ENCODE data around the gene EYA2. TPM values are rescaled to one million over a fixed set of nuclear protein-coding genes. Genes with fewer than 3 reads are reported as not detected.

Gene EYA2
- total RNA-seq, 1 donor from 2014 or later = 1.8 TPM

DNA sequence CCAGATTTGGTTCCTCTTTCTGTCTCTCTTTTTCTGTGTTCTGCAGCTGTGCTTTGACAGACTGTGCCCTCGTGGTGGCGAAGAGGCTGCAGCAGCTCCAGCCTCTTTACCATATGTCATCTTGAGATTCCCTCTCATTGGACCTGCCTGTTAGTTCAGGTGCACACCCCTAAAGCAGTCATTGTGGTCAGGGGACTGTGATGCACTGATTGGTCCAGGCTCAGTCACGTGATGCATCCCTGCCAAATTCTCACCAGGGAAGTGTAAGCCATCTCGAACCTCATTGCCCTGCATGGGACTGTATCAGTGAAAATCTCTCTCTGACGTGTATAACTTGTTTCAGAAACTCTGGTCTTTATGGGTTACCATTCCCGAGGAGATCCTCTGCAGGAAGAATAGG is 160.3 kb downstream of the EYA2 start:
- Histone ChIP-seq H3K4me3 (no peak overlapping the region), H4K20me1 (ENCODE audit: low read depth) (no peaks in the 10 kb centered on the region), H3K4me1 (no peaks in the 10 kb centered on the region), H2AFZ (replicated peaks) (no peak overlapping the region), H3K9me3 (ENCODE audit: low read depth) (no peaks in the 10 kb centered on the region), H3K79me2 (ENCODE audit: low read depth) (no peaks in the 10 kb centered on the region), H3K27me3 (no peaks in the 10 kb centered on the region), H3K9ac (no peak overlapping the region), H3K36me3 (no peaks in the 10 kb centered on the region), H3K4me2 (no peak overlapping the region), H3F3A (ENCODE audit: low read depth) (no peaks in the 10 kb centered on the region), H3K27ac (no peak overlapping the region)
- Mint-ChIP-seq H3K4me3 (no peak overlapping the region), H3K36me3 (no peaks in the 10 kb centered on the region), H3K9me3 (peaks cover 2% of the 10 kb centered on the region), H3K27ac (no peak overlapping the region), H3K27me3 (ENCODE audit: insufficient read depth, low read depth) (peaks cover 8% of the 10 kb centered on the region), H3K4me1 (peaks cover 11% of the 10 kb centered on the region)
- TF ChIP-seq, protein P1, sequence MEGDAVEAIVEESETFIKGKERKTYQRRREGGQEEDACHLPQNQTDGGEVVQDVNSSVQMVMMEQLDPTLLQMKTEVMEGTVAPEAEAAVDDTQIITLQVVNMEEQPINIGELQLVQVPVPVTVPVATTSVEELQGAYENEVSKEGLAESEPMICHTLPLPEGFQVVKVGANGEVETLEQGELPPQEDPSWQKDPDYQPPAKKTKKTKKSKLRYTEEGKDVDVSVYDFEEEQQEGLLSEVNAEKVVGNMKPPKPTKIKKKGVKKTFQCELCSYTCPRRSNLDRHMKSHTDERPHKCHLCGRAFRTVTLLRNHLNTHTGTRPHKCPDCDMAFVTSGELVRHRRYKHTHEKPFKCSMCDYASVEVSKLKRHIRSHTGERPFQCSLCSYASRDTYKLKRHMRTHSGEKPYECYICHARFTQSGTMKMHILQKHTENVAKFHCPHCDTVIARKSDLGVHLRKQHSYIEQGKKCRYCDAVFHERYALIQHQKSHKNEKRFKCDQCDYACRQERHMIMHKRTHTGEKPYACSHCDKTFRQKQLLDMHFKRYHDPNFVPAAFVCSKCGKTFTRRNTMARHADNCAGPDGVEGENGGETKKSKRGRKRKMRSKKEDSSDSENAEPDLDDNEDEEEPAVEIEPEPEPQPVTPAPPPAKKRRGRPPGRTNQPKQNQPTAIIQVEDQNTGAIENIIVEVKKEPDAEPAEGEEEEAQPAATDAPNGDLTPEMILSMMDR (IDR thresholded peaks at IDR 0.05) = no peak
- TF ChIP-seq EZH2phosphoT487 (IDR thresholded peaks at IDR 0.05) (no peak), EZH2 (IDR thresholded peaks at IDR 0.05) (no peak)
- no peak for DNase-seq (ENCODE audit: low spot score)

DNA sequence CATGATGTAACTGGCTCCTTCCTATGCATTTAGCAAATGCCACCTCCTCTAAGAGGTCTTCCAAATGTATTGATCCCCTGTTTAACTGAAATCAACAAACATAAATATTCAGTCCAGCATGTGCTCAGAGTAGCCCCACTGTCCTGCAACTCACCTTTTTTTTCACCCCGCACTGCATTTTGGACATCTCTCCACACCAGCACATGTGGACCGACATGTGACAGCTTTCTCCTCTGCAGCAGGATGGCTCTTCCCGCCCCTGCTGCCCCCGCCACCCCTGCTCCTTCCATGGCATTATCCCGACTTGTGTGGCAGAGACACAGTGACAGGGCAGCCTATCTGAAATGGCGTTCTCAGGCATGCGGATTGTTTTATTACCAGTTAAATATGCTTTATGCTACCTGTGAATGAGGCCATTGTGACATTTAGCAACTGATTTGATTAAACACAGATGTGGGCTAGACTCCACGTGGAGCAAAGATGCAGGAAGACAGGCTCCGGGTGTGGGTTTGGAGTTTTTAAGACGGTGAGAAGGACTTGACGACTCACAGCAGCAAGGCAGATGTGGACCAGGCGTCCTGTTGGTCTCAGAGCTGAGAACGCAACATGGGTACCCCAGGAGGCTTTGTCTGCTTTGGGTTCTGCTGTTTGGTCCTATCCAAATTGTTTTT is 161.2 kb downstream of the EYA2 start:
- Histone ChIP-seq H3K9me3 (ENCODE audit: low read depth) (no peaks in the 10 kb centered on the region), H3K79me2 (ENCODE audit: low read depth) (no peaks in the 10 kb centered on the region), H3K4me1 (no peaks in the 10 kb centered on the region), H3K27me3 (no peaks in the 10 kb centered on the region), H4K20me1 (ENCODE audit: low read depth) (no peaks in the 10 kb centered on the region), H3K36me3 (no peaks in the 10 kb centered on the region), H3K4me2 (no peak overlapping the region), H3F3A (ENCODE audit: low read depth) (no peaks in the 10 kb centered on the region), H3K27ac (no peak overlapping the region), H2AFZ (replicated peaks) (no peak overlapping the region), H3K9ac (no peak overlapping the region), H3K4me3 (no peak overlapping the region)
- H3K36me3 Mint-ChIP-seq = no peaks in the 10 kb centered on the region
- H3K4me1 Mint-ChIP-seq = peaks cover 11% of the 10 kb centered on the region
- peaks cover 8% of the 10 kb centered on the region for H3K27me3 Mint-ChIP-seq (ENCODE audit: insufficient read depth, low read depth)
- peaks cover 2% of the 10 kb centered on the region for H3K9me3 Mint-ChIP-seq
- no peak for DNase-seq (ENCODE audit: low spot score)
- H3K27ac Mint-ChIP-seq = no peak overlapping the region
- no peak overlapping the region for H3K4me3 Mint-ChIP-seq
- TF ChIP-seq EZH2phosphoT487 (IDR thresholded peaks at IDR 0.05) = no peak
- TF ChIP-seq, protein P1 (IDR thresholded peaks at IDR 0.05) = no peak
- TF ChIP-seq EZH2 (IDR thresholded peaks at IDR 0.05) = no peak

DNA sequence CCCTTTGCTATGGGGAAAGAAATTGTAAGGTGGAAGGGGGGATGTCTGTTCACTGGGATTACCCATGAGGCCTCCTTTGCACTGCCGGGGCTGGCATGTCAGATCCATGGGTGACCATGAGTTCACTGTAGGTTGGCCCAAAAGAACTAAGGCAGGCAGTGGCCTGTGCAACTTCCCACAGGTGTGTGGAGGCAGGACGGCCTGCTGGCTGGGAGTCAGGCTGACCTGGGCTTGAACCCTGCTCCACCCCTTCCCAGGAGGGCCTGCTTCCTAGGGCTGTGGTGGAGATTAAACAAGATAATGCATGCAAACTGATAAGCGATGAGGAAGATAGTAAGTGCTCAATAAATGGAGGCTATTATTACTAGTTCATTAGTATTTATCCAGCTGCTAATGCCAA is 163.0 kb downstream of the EYA2 start:
- no peak overlapping the region for H3K27ac ChIP-seq
- no peaks in the 10 kb centered on the region for H3K36me3 ChIP-seq
- H3K27me3 ChIP-seq = no peaks in the 10 kb centered on the region
- no peaks in the 10 kb centered on the region for H3K9me3 ChIP-seq (ENCODE audit: low read depth)
- Mint-ChIP-seq H3K27ac (no peak overlapping the region), H3K9me3 (peaks cover 2% of the 10 kb centered on the region), H3K36me3 (no peaks in the 10 kb centered on the region), H3K27me3 (ENCODE audit: insufficient read depth, low read depth) (peaks cover 8% of the 10 kb centered on the region), H3K4me1 (peaks cover 5% of the 10 kb centered on the region), H3K4me3 (no peak overlapping the region)
- no peak overlapping the region for H3K9ac ChIP-seq
- no peaks in the 10 kb centered on the region for H3K79me2 ChIP-seq (ENCODE audit: low read depth)
- H3F3A ChIP-seq (ENCODE audit: low read depth) = no peaks in the 10 kb centered on the region
- H4K20me1 ChIP-seq (ENCODE audit: low read depth) = no peaks in the 10 kb centered on the region
- H3K4me3 ChIP-seq = no peak overlapping the region
- no peak overlapping the region for H2AFZ ChIP-seq (replicated peaks)
- TF ChIP-seq, protein P1 (IDR thresholded peaks at IDR 0.05) = no peak
- TF ChIP-seq EZH2phosphoT487 (IDR thresholded peaks at IDR 0.05) (no peak), EZH2 (IDR thresholded peaks at IDR 0.05) (no peak)
- peaks cover 3% of the 10 kb centered on the region for H3K4me1 ChIP-seq
- no peak for DNase-seq (ENCODE audit: low spot score)
- H3K4me2 ChIP-seq = no peak overlapping the region
